PC-3 (cell line): ENCODE results near the gene NEURL3. TPM values are rescaled to one million over a fixed set of nuclear protein-coding genes. Genes with fewer than 3 reads are reported as not detected.
A peak's percentile ranks its signal among the peaks of the same experiment; 100 is the strongest.

ENCODE experiments used
- ATAC-seq: fragments of 200-7000 bp; cut with Tn5 transposase; 2 replicates; pipeline ENCODE4 v1.9.1; 2020; ENCODE audit warnings: mild to moderate bottlenecking, moderate library complexity
- BruUV-seq: library from RNA; stranded (reverse); fragments of 400-500 nt; replicated peaks from 2 replicates; lab custom pipeline; 2021; lab: Mats Ljungman, UMichigan
- CTCF ChIA-PET: fragments of 300-600 bp; sonication (Branson Sonifier 250); formaldehyde crosslinking; loops from one replicate; lab custom pipeline; 2022; ENCODE audit warnings: antibody characterized with exemption; lab: Charles Lee
- POLR2A ChIA-PET: fragments of 300-600 bp; sonication (Branson Sonifier 250); formaldehyde crosslinking; loops from one replicate; lab custom pipeline; 2022; ENCODE audit warnings: antibody characterized with exemption; ENCODE audit not compliant: unreplicated experiment; lab: Charles Lee
- DNase-seq: peaks from one replicate; pipeline ENCODE4 v3.0.0-alpha.2; 2015
- H2AFZ ChIP-seq: fragments of 300-600 bp; sonication (generic); 2 replicates; pipeline ENCODE4 v1.6.0; 2016; ENCODE audit warnings: antibody characterized with exemption, low read length
- H3F3A ChIP-seq: fragments of 300-600 bp; sonication (generic); one replicate; pipeline ENCODE4 v1.6.0; 2017; ENCODE audit warnings: antibody characterized with exemption, low read length, control low read depth, mild to moderate bottlenecking; ENCODE audit not compliant: unreplicated experiment
- H3K27ac ChIP-seq: fragments of 300-600 bp; sonication (generic); 2 replicates; pipeline ENCODE4 v1.5.1; 2016; ENCODE audit warnings: mild to moderate bottlenecking, low read length
- H3K27me3 ChIP-seq: fragments of 300-600 bp; sonication (generic); 2 replicates; pipeline ENCODE4 v1.6.1; 2016; ENCODE audit warnings: low read length, mixed read lengths
- H3K36me3 ChIP-seq: fragments of 300-600 bp; sonication (generic); 2 replicates; pipeline ENCODE4 v1.6.1; 2016; ENCODE audit warnings: low read depth, mixed run types, low read length, mixed read lengths
- H3K4me1 ChIP-seq: fragments of 300-600 bp; sonication (generic); 2 replicates; pipeline ENCODE4 v1.5.1; 2016; ENCODE audit warnings: low read length; ENCODE audit not compliant: insufficient read depth
- H3K4me2 ChIP-seq: fragments of 300-600 bp; sonication (generic); 2 replicates; pipeline ENCODE4 v1.6.0; 2016; ENCODE audit warnings: low read length
- H3K4me3 ChIP-seq: fragments of 300-600 bp; sonication (generic); 2 replicates; pipeline ENCODE4 v1.5.1; 2016; ENCODE audit warnings: mild to moderate bottlenecking, low read length, mixed read lengths
- H3K79me2 ChIP-seq: fragments of 300-600 bp; sonication (generic); 2 replicates; pipeline ENCODE4 v1.6.1; 2017; ENCODE audit warnings: low read length, mixed read lengths
- H3K9ac ChIP-seq: fragments of 300-600 bp; sonication (generic); 2 replicates; pipeline ENCODE4 v1.6.0; 2016; ENCODE audit warnings: mild to moderate bottlenecking, low read length
- H3K9me2 ChIP-seq: fragments of 300-600 bp; sonication (generic); replicated peaks from 2 replicates; pipeline ENCODE4 v1.6.1; 2016; ENCODE audit warnings: mixed run types, low read length, mixed read lengths
- H3K9me3 ChIP-seq: fragments of 300-600 bp; sonication (generic); 2 replicates; pipeline ENCODE4 v1.6.1; 2016; ENCODE audit warnings: low read length, mixed read lengths
- H4K20me1 ChIP-seq: fragments of 300-600 bp; sonication (generic); 2 replicates; pipeline ENCODE4 v1.6.1; 2016; ENCODE audit warnings: low read length, mixed read lengths
- CTCF ChIP-seq: fragments of 300-600 bp; sonication (generic); conservative IDR thresholded peaks from 2 replicates; pipeline ENCODE4 v1.5.1; 2017; ENCODE audit warnings: antibody characterized with exemption, low read depth, mild to moderate bottlenecking, low read length
- EZH2 ChIP-seq: fragments of 300-600 bp; sonication (generic); IDR thresholded peaks from one replicate; pipeline ENCODE4 v1.6.1; 2017; ENCODE audit warnings: antibody characterized with exemption, mild to moderate bottlenecking, low read length; ENCODE audit not compliant: unreplicated experiment
- EZH2phosphoT487 ChIP-seq: fragments of 300-600 bp; sonication (generic); IDR thresholded peaks from 2 replicates; pipeline ENCODE4 v1.6.1; 2018; ENCODE audit warnings: mild to moderate bottlenecking, antibody characterized with exemption, low read length, borderline replicate concordance
- intact Hi-C: fragments of 100-400 bp; cut with micrococcal nuclease; formaldehyde crosslinking; loops from 2 replicates; pipeline ENCODE4 v1.9.0; 2023
- total RNA-seq: library from RNA; depleted of rRNA; stranded (reverse); fragments of >200 nt; gene quantifications from 2 replicates; pipeline ENCODE4 v1.2.3, GENCODE V29; 2014

Gene NEURL3
- total RNA-seq, 1 experiment from 2014 or later, result 0.18 TPM

- peak; percentile 41 for DNase-seq
- intact Hi-C loops, result no loop called here
Observed at GRCh38 chr2:96537066-96537733, 32.0 kb upstream of the NEURL3 start.

GRCh38 chr2:96536445-96537065, 31.4 kb upstream of the NEURL3 start, which contains the start of gene ARID5A:
Gene ARID5A (plus strand): TSS chr2:96536752. CDS start chr2:96536827, 75 bp downstream.
- Histone ChIP-seq H2AFZ (peak within 1 kb of the TSS; percentile 68), H3K9me3 (no peaks in the 10 kb centered on the region), H3K4me2 (peak within 1 kb of the TSS; percentile 87), H3K27ac (no peak within 1 kb of the TSS), H3K9me2 (no peaks in the 10 kb centered on the region), H3F3A (no peaks in the 10 kb centered on the region), H4K20me1 (no peaks in the 10 kb centered on the region), H3K9ac (peak within 1 kb of the TSS; percentile 49; the same call in 1 of the 2 replicates), H3K4me1 (peaks cover 41% of the 10 kb centered on the region), H3K79me2 (no peaks in the 10 kb centered on the region), H3K4me3 (peak within 1 kb of the TSS; percentile 75), H3K36me3 (no peaks in the 10 kb centered on the region), H3K27me3 (no peaks in the 10 kb centered on the region)
- POLR2A ChIA-PET, result no interaction called here
- intact Hi-C loops, result no loop called here
- CTCF ChIA-PET, result no interaction called here
- DNase-seq (peak; percentile 84), ATAC-seq (peak; percentile 54)
- TF ChIP-seq CTCF (no peak), EZH2phosphoT487 (no peak), EZH2 (no peak)
- BruUV-seq, result no TSS peak

More at GRCh38 chr2:96537066-96537733, 32.0 kb upstream of the NEURL3 start:
- Histone ChIP-seq H2AFZ (peak overlapping the region; percentile 68), H3F3A (no peaks in the 10 kb centered on the region), H3K9me2 (no peaks in the 10 kb centered on the region), H3K36me3 (no peaks in the 10 kb centered on the region), H3K4me1 (peaks cover 36% of the 10 kb centered on the region), H3K9ac (peak overlapping the region; percentile 49; the same call in 1 of the 2 replicates), H3K4me3 (peak overlapping the region; percentile 75), H4K20me1 (no peaks in the 10 kb centered on the region), H3K27me3 (no peaks in the 10 kb centered on the region), H3K4me2 (peak overlapping the region; percentile 87), H3K79me2 (no peaks in the 10 kb centered on the region), H3K27ac (no peak overlapping the region), H3K9me3 (no peaks in the 10 kb centered on the region)
- peak; percentile 17 for ATAC-seq
- no peak for TF ChIP-seq CTCF
- no peak for TF ChIP-seq EZH2phosphoT487
- TF ChIP-seq EZH2, result no peak
- POLR2A ChIA-PET, result no interaction called here
- CTCF ChIA-PET, result no interaction called here
- TSS peak; percentile 34 for BruUV-seq

GRCh38 chr2:96535331-96535730, 30.2 kb upstream of the NEURL3 start:
- no peaks in the 10 kb centered on the region for H3K36me3 ChIP-seq
- no peaks in the 10 kb centered on the region for H3K9me3 ChIP-seq
- no peaks in the 10 kb centered on the region for H4K20me1 ChIP-seq
- H3K9me2 ChIP-seq, result no peaks in the 10 kb centered on the region
- H3K4me2 ChIP-seq, result no peak overlapping the region
- no peak overlapping the region for H3K4me3 ChIP-seq
- H3K27me3 ChIP-seq, result no peaks in the 10 kb centered on the region
- intact Hi-C loops, result no loop called here
- H3K27ac ChIP-seq, result no peak overlapping the region
- ChIA-PET CTCF (no interaction called here), POLR2A (no interaction called here)
- peaks cover 33% of the 10 kb centered on the region for H3K4me1 ChIP-seq
- no peaks in the 10 kb centered on the region for H3K79me2 ChIP-seq
- no peak overlapping the region for H2AFZ ChIP-seq
- no peak for ATAC-seq
- TF ChIP-seq EZH2phosphoT487 (no peak), EZH2 (no peak), CTCF (no peak)
- H3K9ac ChIP-seq, result no peak overlapping the region
- H3F3A ChIP-seq, result no peaks in the 10 kb centered on the region
- DNase-seq, result no peak
- BruUV-seq, result no TSS peak
